Measurements from ENCODE around the gene SCFD2. TPM values are rescaled to one million over a fixed set of nuclear protein-coding genes. Genes with fewer than 3 reads are reported as not detected.
A peak's percentile ranks its signal among the peaks of the same experiment; 100 is the strongest.

SCFD2 gene
- total RNA-seq, 1 experiment from 2014 or later = 12.4 TPM

DNA sequence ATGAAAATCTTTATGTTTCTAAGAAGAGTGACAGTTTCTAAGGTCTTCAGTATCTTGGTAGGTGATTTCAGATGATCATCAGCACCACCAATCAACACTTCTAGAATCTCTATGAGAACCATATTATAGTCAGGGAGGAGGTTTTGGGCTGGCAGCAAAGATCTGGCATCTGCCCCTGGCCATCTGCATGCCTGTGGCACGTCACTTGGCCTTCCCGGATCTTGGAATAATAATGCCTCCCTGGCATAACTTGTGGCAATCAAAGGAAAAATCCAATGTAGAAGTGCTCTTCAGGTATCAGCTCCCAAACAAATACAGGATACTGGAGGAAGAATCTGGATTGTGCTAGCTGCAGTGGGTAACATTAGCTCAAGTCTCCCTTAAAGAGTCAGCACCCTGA lies 446.4 kb downstream of the SCFD2 start (continued):
- TF ChIP-seq, protein P1, sequence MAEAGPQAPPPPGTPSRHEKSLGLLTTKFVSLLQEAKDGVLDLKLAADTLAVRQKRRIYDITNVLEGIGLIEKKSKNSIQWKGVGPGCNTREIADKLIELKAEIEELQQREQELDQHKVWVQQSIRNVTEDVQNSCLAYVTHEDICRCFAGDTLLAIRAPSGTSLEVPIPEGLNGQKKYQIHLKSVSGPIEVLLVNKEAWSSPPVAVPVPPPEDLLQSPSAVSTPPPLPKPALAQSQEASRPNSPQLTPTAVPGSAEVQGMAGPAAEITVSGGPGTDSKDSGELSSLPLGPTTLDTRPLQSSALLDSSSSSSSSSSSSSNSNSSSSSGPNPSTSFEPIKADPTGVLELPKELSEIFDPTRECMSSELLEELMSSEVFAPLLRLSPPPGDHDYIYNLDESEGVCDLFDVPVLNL (CRISPR knock-in tag; IDR thresholded peaks at IDR 0.05; ENCODE audit: borderline replicate concordance, low read depth) = no peak
- TF ChIP-seq, protein P2, sequence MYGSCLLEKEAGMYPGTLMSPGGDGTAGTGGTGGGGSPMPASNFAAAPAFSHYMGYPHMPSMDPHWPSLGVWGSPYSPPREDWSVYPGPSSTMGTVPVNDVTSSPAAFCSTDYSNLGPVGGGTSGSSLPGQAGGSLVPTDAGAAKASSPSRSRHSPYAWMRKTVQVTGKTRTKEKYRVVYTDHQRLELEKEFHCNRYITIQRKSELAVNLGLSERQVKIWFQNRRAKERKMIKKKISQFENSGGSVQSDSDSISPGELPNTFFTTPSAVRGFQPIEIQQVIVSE (CRISPR knock-in tag; IDR thresholded peaks at IDR 0.05; ENCODE audit: borderline replicate concordance) = no peak
- TF ChIP-seq, protein P3, sequence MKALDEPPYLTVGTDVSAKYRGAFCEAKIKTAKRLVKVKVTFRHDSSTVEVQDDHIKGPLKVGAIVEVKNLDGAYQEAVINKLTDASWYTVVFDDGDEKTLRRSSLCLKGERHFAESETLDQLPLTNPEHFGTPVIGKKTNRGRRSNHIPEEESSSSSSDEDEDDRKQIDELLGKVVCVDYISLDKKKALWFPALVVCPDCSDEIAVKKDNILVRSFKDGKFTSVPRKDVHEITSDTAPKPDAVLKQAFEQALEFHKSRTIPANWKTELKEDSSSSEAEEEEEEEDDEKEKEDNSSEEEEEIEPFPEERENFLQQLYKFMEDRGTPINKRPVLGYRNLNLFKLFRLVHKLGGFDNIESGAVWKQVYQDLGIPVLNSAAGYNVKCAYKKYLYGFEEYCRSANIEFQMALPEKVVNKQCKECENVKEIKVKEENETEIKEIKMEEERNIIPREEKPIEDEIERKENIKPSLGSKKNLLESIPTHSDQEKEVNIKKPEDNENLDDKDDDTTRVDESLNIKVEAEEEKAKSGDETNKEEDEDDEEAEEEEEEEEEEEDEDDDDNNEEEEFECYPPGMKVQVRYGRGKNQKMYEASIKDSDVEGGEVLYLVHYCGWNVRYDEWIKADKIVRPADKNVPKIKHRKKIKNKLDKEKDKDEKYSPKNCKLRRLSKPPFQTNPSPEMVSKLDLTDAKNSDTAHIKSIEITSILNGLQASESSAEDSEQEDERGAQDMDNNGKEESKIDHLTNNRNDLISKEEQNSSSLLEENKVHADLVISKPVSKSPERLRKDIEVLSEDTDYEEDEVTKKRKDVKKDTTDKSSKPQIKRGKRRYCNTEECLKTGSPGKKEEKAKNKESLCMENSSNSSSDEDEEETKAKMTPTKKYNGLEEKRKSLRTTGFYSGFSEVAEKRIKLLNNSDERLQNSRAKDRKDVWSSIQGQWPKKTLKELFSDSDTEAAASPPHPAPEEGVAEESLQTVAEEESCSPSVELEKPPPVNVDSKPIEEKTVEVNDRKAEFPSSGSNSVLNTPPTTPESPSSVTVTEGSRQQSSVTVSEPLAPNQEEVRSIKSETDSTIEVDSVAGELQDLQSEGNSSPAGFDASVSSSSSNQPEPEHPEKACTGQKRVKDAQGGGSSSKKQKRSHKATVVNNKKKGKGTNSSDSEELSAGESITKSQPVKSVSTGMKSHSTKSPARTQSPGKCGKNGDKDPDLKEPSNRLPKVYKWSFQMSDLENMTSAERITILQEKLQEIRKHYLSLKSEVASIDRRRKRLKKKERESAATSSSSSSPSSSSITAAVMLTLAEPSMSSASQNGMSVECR (CRISPR knock-in tag; IDR thresholded peaks at IDR 0.05; ENCODE audit: borderline replicate concordance) = no peak

DNA sequence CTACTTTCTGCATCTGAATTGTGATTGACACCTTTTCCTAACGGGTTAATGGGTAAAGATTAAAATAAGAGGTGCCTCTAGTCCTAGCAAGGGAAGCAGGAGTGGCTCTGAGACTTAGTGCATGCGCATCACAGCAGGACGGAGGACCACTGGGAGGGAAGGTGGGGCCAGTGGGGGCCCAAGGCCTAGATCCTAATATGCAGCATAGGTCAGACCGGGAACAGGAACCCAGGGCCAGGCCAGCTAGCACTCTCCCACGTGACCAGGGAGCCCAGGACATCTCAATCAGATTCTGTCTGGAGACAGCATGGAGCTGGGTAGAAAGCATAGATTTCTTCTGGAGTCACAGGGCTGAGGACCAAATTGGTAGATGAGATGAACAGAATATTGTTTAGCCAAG lies 448.0 kb downstream of the SCFD2 start:
- no peak overlapping the region for H3K4me3 Mint-ChIP-seq
- H3K9me3 Mint-ChIP-seq = no peaks in the 10 kb centered on the region
- no peak; the same call in 1 of the 2 replicates for ATAC-seq
- H3K27me3 Mint-ChIP-seq (ENCODE audit: low read depth) = no peaks in the 10 kb centered on the region
- no peak overlapping the region for H3K27ac Mint-ChIP-seq
- CTCF ChIA-PET = interaction anchor here (0.6 to 1.5 kb wide), 3 partner anchors 23 to 64 kb away, joined by 3 to 5 read pairs (median 3); no protein-coding TSS in a partner anchor
- DNase-seq (ENCODE audit: low spot score) = no peak
- H3K4me1 Mint-ChIP-seq = peaks cover 20% of the 10 kb centered on the region
- H3K36me3 Mint-ChIP-seq = no peaks in the 10 kb centered on the region
- POLR2A ChIA-PET = interaction anchor here (1.1 kb wide), 1 partner anchor 206 kb away, joined by 4 read pairs; no protein-coding TSS in a partner anchor
- TF ChIP-seq, protein P4, sequence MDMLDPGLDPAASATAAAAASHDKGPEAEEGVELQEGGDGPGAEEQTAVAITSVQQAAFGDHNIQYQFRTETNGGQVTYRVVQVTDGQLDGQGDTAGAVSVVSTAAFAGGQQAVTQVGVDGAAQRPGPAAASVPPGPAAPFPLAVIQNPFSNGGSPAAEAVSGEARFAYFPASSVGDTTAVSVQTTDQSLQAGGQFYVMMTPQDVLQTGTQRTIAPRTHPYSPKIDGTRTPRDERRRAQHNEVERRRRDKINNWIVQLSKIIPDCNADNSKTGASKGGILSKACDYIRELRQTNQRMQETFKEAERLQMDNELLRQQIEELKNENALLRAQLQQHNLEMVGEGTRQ (CRISPR knock-in tag; IDR thresholded peaks at IDR 0.05) = 0 out of 2 replicates have a peak, but pooled peaks have one; percentile 29
- TF ChIP-seq MXD4 (CRISPR knock-in tag; IDR thresholded peaks at IDR 0.05; ENCODE audit: borderline replicate concordance) = no peak

DNA sequence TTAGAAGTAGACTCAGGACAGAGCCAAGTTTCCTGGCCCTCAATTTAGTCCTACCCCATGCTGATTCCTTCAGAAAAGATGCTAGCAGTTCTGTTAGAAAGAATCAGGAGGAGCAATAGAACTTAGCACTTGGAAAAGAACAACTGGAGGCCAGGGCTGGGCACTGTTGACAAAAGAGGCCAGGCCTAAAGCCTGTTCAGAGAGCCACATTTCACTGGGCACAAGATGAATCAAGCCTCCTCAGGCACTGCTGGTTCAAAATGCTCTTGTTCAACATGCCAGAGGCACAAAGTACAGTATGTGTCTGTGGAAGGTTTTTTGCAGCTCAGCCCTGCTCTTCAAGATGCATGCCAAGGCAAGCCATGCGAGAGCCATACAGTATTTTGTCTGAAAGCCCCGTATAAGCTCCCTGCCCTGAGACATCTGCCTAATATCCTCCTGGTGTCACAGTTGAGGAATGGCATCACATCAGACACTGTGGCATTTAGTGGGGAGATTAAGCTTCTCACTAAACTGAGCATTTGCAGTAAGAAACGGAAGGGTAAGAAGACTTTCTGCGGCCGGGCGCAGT lies 450.0 kb downstream of the SCFD2 start:
- H3K4me3 Mint-ChIP-seq = no peak overlapping the region
- H3K9me3 Mint-ChIP-seq = no peaks in the 10 kb centered on the region
- H3K36me3 Mint-ChIP-seq = no peaks in the 10 kb centered on the region
- no peaks in the 10 kb centered on the region for H3K27me3 Mint-ChIP-seq (ENCODE audit: low read depth)
- ATAC-seq (no peak; the same call in 1 of the 2 replicates), DNase-seq (ENCODE audit: low spot score) (no peak)
- H3K4me1 Mint-ChIP-seq = peaks cover 32% of the 10 kb centered on the region
- POLR2A ChIA-PET = no interaction called here
- no peak overlapping the region for H3K27ac Mint-ChIP-seq
- CTCF ChIA-PET = interaction anchor here (0.7 to 1.3 kb wide), 3 partner anchors 13 to 51 kb away, joined by 3 read pairs; no protein-coding TSS in a partner anchor
- TF ChIP-seq, protein P5, sequence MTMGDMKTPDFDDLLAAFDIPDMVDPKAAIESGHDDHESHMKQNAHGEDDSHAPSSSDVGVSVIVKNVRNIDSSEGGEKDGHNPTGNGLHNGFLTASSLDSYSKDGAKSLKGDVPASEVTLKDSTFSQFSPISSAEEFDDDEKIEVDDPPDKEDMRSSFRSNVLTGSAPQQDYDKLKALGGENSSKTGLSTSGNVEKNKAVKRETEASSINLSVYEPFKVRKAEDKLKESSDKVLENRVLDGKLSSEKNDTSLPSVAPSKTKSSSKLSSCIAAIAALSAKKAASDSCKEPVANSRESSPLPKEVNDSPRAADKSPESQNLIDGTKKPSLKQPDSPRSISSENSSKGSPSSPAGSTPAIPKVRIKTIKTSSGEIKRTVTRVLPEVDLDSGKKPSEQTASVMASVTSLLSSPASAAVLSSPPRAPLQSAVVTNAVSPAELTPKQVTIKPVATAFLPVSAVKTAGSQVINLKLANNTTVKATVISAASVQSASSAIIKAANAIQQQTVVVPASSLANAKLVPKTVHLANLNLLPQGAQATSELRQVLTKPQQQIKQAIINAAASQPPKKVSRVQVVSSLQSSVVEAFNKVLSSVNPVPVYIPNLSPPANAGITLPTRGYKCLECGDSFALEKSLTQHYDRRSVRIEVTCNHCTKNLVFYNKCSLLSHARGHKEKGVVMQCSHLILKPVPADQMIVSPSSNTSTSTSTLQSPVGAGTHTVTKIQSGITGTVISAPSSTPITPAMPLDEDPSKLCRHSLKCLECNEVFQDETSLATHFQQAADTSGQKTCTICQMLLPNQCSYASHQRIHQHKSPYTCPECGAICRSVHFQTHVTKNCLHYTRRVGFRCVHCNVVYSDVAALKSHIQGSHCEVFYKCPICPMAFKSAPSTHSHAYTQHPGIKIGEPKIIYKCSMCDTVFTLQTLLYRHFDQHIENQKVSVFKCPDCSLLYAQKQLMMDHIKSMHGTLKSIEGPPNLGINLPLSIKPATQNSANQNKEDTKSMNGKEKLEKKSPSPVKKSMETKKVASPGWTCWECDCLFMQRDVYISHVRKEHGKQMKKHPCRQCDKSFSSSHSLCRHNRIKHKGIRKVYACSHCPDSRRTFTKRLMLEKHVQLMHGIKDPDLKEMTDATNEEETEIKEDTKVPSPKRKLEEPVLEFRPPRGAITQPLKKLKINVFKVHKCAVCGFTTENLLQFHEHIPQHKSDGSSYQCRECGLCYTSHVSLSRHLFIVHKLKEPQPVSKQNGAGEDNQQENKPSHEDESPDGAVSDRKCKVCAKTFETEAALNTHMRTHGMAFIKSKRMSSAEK (CRISPR knock-in tag; IDR thresholded peaks at IDR 0.05; ENCODE audit: borderline replicate concordance) = no peak
- TF ChIP-seq, protein P1 (CRISPR knock-in tag; IDR thresholded peaks at IDR 0.05; ENCODE audit: borderline replicate concordance, low read depth) = no peak
- TF ChIP-seq ZNF138 (CRISPR knock-in tag; conservative IDR thresholded peaks at IDR 0.05) (no peak), ZNF416 (CRISPR knock-in tag; IDR thresholded peaks at IDR 0.05) (no peak), MYBL2 (CRISPR knock-in tag; IDR thresholded peaks at IDR 0.05) (no peak), EMX1 (CRISPR knock-in tag; IDR thresholded peaks at IDR 0.05) (no peak)
- TF ChIP-seq, protein P6, sequence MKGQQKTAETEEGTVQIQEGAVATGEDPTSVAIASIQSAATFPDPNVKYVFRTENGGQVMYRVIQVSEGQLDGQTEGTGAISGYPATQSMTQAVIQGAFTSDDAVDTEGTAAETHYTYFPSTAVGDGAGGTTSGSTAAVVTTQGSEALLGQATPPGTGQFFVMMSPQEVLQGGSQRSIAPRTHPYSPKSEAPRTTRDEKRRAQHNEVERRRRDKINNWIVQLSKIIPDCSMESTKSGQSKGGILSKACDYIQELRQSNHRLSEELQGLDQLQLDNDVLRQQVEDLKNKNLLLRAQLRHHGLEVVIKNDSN (CRISPR knock-in tag; IDR thresholded peaks at IDR 0.05) = no peak
- TF ChIP-seq, protein P7, sequence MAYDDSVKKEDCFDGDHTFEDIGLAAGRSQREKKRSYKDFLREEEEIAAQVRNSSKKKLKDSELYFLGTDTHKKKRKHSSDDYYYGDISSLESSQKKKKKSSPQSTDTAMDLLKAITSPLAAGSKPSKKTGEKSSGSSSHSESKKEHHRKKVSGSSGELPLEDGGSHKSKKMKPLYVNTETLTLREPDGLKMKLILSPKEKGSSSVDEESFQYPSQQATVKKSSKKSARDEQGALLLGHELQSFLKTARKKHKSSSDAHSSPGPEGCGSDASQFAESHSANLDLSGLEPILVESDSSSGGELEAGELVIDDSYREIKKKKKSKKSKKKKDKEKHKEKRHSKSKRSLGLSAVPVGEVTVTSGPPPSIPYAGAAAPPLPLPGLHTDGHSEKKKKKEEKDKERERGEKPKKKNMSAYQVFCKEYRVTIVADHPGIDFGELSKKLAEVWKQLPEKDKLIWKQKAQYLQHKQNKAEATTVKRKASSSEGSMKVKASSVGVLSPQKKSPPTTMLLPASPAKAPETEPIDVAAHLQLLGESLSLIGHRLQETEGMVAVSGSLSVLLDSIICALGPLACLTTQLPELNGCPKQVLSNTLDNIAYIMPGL (CRISPR knock-in tag; IDR thresholded peaks at IDR 0.05) = no peak
- TF ChIP-seq, protein P8, sequence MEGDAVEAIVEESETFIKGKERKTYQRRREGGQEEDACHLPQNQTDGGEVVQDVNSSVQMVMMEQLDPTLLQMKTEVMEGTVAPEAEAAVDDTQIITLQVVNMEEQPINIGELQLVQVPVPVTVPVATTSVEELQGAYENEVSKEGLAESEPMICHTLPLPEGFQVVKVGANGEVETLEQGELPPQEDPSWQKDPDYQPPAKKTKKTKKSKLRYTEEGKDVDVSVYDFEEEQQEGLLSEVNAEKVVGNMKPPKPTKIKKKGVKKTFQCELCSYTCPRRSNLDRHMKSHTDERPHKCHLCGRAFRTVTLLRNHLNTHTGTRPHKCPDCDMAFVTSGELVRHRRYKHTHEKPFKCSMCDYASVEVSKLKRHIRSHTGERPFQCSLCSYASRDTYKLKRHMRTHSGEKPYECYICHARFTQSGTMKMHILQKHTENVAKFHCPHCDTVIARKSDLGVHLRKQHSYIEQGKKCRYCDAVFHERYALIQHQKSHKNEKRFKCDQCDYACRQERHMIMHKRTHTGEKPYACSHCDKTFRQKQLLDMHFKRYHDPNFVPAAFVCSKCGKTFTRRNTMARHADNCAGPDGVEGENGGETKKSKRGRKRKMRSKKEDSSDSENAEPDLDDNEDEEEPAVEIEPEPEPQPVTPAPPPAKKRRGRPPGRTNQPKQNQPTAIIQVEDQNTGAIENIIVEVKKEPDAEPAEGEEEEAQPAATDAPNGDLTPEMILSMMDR (IDR thresholded peaks at IDR 0.05) = no peak

All from WTC11 (cell line).